ENCODE measurements around the gene HLA-DQA1.
"Not testable (repeated sequence)": the region's sequence is repeated elsewhere in the genome, so short reads cannot be mapped to it uniquely, and the experiment has no call there.

Gene HLA-DQA1

DNA sequence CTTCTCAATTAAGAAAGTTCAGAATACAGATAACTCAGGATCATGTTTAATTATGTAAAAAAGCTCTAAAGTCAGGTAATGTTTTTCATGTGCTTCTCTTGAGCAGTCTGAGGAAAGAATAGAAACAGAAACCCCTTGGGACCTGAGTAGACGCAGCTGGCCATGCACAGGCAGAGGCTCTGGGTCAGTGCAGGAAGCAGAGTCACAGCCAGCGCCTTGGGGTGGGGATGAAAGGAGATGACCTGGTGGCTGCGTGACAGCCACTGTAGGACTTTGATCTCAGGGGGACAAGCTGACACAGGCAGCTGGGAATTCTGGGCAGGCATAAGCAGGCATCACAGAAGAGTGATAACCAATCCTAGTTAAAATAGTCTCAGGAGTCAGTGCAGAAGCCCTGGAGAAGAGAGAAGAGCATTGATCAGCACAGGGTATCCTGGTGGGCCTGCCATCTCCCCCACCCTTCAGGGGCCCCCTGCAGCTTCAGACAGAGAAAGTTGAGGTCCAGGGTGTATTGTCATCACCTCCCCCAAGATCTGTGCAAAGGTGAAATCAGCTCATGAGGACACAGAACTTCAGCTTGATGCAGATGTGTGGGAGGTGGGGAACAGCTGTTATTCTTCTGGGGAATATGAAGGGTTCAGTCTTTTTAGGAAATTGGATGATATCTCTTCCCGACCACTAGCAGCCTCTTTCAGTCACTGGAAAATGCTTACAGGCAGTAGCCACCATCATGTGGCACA lies 22.8 kb downstream of the HLA-DQA1 start:
- DNase-seq, result no peak

- no peak for DNase-seq
Measured at GRCh38 chr6:32662099-32662498, 24.9 kb downstream of the HLA-DQA1 start.

DNA sequence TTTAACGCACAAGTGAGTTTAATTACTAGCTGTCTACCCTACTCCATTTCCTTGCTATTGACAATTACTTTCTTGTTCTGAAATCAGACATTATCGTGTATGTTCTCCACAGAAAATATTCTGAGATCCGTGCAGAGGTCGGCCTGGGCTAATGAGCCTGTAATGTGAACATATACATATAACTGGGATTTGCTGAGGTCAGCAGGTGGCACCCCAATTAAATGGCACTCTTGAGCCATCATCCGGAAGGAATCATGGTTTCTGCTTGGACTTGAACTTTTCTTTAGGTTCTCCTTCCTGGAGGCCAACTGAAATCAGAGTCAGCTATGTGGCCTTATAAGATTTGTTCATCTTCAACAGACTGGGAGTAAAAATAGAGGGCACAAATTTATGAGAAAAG lies 25.6 kb downstream of the HLA-DQA1 start:
- DNase-seq, result no peak

DNA sequence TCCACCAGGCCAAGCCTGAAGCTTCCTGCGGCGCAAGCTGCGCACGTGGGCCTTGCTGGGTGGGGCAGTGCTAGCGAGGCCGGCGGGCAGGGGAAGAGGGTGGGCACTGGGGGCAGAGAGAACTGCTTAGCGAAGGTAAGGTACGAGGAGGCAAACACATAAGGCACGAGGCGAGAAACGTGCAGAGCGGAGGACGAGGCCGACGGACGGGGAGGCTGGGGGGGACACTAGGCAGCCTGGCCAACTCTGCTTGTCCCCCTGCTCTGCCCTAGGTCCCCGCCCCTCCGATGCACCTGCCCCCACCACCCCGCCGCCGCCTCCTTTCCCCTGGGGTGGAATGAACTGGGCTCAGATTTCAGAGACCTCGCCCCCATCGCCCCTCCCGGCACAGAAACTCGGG lies 27.1 kb downstream of the HLA-DQA1 start:
- no peak for DNase-seq

GRCh38 chr6:32664827-32665362 lies 27.7 kb downstream of the HLA-DQA1 start:
- DNase-seq, result no peak

GRCh38 chr6:32665661-32666060 lies 28.5 kb downstream of the HLA-DQA1 start:
- DNase-seq, result no peak

DNA sequence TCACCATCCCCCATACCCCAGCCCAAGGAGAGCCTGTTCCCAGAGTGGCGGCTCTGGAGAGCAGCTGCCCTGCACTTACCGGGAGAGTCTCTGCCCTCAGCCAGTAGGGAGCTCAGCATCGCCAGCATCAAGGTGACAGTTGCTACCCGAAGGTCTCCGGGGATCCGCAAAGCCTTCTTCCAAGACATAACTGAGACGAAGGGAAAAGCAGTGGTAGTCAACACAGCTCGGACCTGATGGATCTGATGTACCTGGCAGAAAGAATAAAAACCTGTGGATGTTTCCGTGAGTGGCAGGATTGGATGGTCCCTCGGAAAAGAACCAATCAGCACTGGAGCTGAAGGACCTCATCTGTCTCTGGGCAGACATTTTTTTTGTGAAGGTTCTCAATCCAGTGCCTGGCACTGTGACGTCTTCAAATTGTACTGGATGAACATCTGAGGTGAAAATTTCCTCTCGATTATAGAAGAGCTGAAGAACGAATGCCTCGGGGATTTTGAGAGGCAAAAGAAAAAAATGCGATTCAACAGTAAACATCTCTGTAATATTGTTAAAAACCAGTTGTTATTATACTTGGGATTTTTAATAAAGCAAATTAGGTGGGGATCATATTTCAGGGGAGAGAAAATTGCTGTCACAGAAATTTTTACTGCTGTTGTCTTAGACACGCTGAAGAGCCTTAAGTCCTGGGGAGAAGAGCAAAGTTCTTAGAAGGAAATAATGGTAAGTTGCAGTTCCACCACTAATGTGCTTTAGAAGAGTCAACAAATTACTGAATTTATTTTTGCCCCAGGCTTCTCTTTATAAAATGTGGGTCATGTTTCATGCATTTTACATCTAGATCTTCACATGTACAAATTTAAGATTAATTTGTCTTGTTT lies 29.5 kb downstream of the HLA-DQA1 start, which contains the start of gene HLA-DQB1:
HLA-DQB1 (minus strand) TSS at position 238 of the 881 bp plus-strand sequence; CDS start at position 188, 50 bp downstream.
- peak; percentile 77 for DNase-seq

DNA sequence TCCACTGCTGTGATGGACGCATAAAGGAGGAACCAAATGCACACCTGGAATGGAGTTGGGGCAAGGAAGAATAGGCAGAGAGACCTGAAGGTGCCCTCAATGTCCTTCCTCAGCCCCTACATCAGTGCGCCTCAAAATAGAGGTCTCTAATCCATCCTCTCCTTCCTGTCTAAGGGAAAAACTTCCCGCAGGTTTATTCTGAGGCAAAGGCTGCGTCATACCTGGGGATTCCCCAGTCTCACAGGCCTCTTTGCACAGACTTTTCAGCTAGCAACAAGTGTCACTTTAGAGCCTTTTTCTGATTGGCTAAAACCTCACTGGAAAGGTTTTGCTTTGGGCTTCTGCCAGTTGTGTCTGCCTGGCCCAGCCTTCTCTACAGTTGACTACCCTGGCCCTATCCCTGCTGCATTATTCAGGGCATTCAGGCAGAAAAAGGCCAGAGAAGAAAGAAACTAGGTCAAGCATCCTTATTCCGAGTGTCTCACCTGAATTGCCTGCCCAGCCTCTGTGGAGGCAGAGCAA lies 31.1 kb downstream of the HLA-DQA1 start:
- DNase-seq, result peak; percentile 67

- DNase-seq, result no peak
Measured at GRCh38 chr6:32669240-32669639, 32.0 kb downstream of the HLA-DQA1 start.

DNA sequence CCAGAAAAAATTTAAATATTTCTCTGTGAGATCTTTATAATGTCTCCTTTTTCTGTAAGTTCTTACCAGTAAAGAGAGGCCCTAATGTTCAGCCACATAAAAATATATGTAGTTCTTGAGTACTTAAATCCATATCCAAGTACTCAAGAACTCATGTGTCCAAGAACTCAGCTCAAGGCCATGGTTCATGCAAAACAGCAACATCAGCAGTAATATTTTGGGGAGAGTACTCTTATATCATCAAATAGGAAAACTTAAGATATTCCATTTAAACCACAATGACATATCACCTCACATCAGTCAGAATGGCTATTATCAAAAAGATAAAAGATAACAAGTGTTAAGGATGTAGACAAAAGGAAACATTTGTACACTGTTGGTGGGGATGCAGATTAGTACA lies 32.7 kb downstream of the HLA-DQA1 start:
- DNase-seq, result no peak

- not testable (repeated sequence) for DNase-seq
Measured at GRCh38 chr6:32671908-32672307, 34.7 kb downstream of the HLA-DQA1 start.

DNA sequence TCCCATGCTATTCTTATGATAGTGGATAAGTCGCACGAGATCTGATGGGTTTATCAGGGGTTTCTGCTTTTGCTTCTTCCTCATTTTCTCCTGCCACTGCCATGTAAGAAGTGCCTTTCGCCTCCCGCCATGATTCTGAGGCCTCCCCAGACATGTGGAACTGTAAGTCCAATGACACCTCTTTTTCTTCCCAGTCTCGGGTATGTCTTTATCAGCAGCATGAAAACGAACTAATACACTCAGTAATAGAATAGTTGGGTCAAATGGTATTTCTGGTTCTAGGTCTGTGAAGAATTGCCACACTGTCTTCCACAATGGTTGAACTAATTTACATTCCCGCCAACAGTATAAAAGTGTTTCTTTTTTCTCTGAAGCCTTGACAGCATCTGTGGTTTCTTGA lies 36.9 kb downstream of the HLA-DQA1 start:
- DNase-seq, result not testable (repeated sequence)

- DNase-seq, result no peak
Measured at GRCh38 chr6:32679492-32679891, 42.3 kb downstream of the HLA-DQA1 start.

DNA sequence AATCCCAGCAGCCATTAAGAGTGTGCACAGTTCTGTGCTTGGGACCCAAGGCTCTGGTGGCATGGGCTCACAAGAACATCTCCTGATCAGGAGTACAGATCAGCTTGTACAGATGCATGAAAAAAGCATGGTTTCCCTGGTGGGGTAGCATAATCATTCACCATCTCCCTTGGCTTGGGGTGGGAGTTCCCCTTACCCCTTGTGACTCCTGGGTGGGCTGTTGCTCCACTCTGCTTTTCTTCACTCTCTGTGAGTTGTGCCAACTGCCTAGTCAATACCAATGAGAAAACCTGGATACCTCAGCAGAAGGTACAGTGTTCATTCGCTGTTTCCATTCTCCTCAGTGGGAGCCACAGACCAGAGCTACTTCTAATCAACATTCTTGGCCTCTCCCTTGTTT lies 42.8 kb downstream of the HLA-DQA1 start:
- DNase-seq, result no peak

DNA sequence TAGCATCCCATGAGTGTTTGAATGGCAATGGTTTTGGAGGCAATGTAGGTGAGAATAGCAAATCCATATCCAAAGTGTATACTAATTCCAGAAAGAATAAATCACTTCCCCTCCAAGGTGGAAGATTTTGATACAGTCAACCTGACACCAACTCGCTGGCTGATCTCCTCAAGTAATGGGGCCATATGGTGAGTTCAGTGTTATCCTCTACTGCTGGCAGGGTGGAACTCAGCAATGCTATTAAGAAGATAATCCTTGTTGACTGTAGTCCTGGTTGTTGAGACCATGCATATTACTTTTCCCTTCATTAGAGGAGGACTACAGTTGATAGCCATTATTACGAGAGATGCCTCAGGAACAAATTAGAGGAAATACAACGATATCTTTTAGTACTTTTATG lies 47.0 kb downstream of the HLA-DQA1 start:
- DNase-seq, result no peak

GRCh38 chr6:32685603-32686002 lies 48.4 kb downstream of the HLA-DQA1 start:
- peak; percentile 38 for DNase-seq

- no peak for DNase-seq
Measured at GRCh38 chr6:32689531-32690501, 52.6 kb downstream of the HLA-DQA1 start.

GRCh38 chr6:32692019-32692418 lies 54.8 kb downstream of the HLA-DQA1 start:
- DNase-seq, result peak; percentile 54

Data from hematopoietic multipotent progenitor cell treated with erythropoietin and hydrocortisone succinate and interleukin-3 and kit ligand, for 6 days (in vitro differentiated cells).